Left colon (tissue), 2 donors: Measurements from ENCODE around the gene PPP1R13B. TPM values are rescaled to one million over a fixed set of nuclear protein-coding genes. Genes with fewer than 3 reads are reported as not detected.
A peak's percentile ranks its signal among the peaks of the same experiment; 100 is the strongest.
"Not testable (repeated sequence)": the region's sequence is repeated elsewhere in the genome, so short reads cannot be mapped to it uniquely, and the experiment has no call there.

ENCODE experiments used
- ATAC-seq: fragments of 200-7000 bp; cut with Tn5 transposase; one replicate; pipeline ENCODE4 v1.9.1; 2020; ENCODE audit warnings: mild to moderate bottlenecking, moderate library complexity
- DNase-seq, 2 donors: peaks; one replicate each; pipeline ENCODE4 v3.0.0-alpha.2; 2020
- intact Hi-C, 2 donors: fragments of 100-400 bp; cut with DNase I in 1 of 2; cut with micrococcal nuclease in 1 of 2; formaldehyde crosslinking; loops; one replicate each; pipeline versions ENCODE4 v1.11.2 to v1.14.0; 2022; cut with DNase I, micrococcal nuclease
- long read RNA-seq: library from polyadenylated mRNA; unstranded; transcript quantifications from one replicate; pipeline ENCODE4 v2.0.0, GENCODE V29; 2021
- total RNA-seq, 2 donors: library from RNA; stranded (reverse); fragmentation: NEBNext Ultra II Directional; extraction: Animal tissue kit (Norgen Biotek cat#: 25700); gene quantifications; one replicate each; pipeline ENCODE4 v1.2.1, GENCODE V29; 2021
- donor health status: DM: no; HTN: no; CAD: no.
- donor health status: DM: yes; HTN: yes; CAD: no.

The PPP1R13B gene, protein sequence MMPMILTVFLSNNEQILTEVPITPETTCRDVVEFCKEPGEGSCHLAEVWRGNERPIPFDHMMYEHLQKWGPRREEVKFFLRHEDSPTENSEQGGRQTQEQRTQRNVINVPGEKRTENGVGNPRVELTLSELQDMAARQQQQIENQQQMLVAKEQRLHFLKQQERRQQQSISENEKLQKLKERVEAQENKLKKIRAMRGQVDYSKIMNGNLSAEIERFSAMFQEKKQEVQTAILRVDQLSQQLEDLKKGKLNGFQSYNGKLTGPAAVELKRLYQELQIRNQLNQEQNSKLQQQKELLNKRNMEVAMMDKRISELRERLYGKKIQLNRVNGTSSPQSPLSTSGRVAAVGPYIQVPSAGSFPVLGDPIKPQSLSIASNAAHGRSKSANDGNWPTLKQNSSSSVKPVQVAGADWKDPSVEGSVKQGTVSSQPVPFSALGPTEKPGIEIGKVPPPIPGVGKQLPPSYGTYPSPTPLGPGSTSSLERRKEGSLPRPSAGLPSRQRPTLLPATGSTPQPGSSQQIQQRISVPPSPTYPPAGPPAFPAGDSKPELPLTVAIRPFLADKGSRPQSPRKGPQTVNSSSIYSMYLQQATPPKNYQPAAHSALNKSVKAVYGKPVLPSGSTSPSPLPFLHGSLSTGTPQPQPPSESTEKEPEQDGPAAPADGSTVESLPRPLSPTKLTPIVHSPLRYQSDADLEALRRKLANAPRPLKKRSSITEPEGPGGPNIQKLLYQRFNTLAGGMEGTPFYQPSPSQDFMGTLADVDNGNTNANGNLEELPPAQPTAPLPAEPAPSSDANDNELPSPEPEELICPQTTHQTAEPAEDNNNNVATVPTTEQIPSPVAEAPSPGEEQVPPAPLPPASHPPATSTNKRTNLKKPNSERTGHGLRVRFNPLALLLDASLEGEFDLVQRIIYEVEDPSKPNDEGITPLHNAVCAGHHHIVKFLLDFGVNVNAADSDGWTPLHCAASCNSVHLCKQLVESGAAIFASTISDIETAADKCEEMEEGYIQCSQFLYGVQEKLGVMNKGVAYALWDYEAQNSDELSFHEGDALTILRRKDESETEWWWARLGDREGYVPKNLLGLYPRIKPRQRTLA
- total RNA-seq: 10 to 100 TPM; 52.9 to 67.2 TPM
- long read RNA-seq, transcript PPP1R13B-213 (5 exons, 970 nt): major isoform, 5 of 11 reads
- long read RNA-seq, partial matches to known transcripts: 5 of 11 reads
- long read RNA-seq, other reads (novel, unspliced or antisense): 0 of 11 reads

DNA sequence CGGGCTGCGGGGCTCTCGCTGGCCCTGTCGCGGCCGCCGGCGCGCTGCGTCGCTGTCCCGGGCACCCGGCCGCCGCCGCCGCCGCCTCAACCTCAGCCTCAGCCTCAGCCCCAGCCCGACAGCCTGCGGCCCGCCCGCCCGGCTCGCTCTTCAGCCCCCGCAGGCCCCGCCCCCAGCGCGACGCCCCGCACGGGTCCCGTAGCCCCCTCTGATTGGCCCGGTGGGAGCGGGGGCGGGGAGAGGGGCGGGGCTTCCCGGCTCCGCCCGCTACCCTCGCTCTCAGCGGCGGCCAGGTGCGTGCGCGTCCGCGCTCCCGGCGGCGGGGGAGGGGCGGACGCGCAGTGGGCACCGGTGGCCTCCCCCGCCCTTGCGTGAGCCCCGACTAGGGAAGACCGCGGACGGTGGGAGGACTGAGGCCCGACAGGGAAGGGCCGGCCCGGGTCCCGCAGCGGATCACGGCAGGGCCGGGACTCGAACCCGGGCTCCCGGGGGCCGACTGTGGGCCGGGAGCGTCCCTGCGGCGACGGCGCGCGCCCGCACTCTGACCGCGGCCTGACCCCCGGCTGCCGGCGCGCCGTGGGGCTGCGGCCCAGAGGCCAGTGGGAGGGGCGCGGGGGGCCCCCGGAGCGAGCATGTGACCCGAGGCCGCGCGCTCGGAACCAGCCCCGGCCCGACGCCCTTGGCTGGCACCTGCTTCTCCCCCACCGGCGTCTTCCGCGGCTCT, at the start of gene PPP1R13B:
PPP1R13B (minus strand) TSS at position 125 of the 724 bp plus-strand sequence. CDS start 268 bp downstream, outside the sequence.
- ATAC-seq (peak; percentile 93), DNase-seq (peak; percentile 92 to 96)
- intact Hi-C loops: no loop called here

DNA sequence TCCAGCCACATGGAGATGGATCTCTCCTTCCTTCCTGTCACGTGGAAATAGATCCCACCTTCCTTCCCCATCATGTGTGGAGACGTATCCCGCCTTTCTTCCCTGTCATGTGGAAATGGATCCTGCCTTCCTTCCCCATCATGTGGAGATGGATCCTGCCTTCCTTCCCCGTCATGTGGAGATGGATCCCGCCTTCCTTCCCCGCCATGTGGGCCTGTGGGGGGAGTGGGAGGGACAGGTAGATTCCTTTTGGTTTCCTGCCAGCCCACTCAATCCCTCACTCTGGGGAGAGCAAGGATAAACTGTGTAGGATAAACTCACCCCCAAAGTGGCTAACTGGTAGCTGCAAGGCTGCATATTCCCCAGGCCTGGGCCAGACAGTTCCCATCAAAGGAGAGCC, 49.2 kb upstream of the PPP1R13B start:
- intact Hi-C loops: no loop called here
- ATAC-seq: no peak

DNA sequence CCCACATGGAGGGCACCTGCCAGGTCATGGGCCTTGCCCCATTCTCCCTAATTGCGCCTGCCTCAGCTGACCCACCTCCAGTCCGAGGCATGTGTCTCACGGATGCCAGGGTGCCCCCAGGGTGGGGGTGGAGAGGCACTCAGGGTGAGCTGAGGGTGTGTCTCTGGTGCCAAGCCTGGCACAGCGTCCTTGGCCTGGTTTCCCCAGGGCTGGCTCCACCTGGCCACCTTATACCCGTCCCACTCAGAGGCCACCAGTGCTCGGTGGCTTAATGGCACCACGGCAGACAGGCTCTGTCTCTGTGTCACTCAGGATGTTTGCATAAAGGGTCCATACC, 47.3 kb upstream of the PPP1R13B start:
- DNase-seq (no peak), ATAC-seq (peak; percentile 27)
- intact Hi-C loops: no loop called here

More for the DNA sequence above, 49.2 kb upstream of the PPP1R13B start:
- no peak for DNase-seq

DNA sequence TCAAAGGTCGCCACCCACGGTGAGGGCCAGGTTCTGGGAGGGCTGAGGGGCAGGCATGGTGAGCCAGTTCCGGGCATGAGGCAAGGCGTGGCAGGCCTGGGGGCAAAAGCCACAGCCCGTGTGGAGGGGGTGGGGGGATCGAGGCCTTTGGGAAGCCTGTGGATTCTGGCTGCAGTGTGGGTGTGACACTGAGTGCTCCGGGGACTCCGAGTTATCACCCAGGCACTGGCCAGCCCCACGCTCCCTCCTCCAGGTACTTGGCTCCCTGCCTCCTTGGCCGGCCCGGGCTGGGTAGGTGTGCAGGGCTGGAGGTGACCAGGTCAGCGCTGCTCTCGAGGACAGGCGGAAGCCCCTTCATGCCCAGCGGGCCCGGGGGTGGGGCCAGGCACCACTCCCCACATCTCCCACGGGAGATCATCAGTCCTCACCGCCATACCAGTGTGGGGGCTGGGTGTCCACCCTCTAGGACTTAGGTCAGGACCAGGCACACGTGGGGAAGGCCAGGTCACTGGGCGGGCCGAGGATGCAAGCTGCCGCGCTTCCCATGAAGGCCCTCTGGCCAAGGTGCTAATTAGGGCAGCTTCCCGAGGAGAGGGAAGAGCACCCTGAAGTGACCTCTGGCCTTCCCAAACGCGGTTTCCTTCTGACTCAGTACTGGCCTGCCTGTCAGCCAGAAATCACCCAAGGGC, 46.8 kb upstream of the PPP1R13B start:
- DNase-seq: peak; percentile 55 to 58
- peak; percentile 34 for ATAC-seq
- intact Hi-C loops: no loop called here

DNA sequence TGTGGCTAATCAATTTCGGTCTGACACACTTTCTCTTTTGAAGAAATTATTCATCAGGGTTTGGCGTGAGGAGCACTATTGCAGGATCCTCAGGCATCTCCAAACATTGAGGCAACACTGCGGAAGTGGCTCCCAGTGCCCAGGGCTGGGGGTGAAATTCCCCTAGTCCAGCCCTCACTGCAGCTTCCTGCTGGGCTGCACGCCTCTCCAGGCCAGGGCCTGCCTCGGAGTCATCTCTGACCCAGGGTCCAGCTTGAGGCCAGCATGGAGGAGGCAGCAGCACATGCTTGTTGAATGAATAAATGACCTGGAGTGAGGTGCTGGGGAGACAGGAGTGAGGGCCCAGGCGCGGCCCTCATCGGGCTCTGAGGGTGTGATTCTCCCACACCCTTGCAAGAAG, 44.9 kb upstream of the PPP1R13B start:
- DNase-seq (no peak), ATAC-seq (no peak)
- intact Hi-C loops: no loop called here

DNA sequence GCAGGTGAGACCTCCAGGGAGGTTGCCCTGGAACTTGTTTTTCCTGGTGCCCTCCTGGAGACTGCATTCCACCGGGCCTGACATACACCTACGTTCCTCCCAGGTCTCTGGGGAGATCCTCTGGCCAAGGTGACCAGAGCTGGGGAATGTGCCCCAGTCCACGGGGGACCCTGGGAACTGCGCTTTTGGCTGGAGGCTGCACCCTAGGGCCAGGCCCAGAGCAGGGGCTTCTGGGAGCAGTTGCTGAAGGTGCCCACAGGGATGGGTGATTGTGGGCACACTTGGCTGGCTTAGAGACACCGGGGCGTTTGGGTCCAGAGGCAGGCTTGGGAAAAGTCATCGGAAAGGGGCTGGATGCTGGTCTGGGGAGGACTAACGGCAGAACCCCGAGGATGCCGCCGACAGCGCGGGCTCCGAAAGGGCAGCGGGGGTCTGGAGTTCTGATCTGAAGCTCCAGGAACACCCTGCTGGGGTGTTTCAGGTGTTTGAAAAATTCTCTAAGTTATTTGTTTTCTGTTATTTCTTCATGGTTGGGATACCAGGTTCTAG, 44.4 kb upstream of the PPP1R13B start:
- no peak for DNase-seq
- intact Hi-C loops: no loop called here
- ATAC-seq: no peak

DNA sequence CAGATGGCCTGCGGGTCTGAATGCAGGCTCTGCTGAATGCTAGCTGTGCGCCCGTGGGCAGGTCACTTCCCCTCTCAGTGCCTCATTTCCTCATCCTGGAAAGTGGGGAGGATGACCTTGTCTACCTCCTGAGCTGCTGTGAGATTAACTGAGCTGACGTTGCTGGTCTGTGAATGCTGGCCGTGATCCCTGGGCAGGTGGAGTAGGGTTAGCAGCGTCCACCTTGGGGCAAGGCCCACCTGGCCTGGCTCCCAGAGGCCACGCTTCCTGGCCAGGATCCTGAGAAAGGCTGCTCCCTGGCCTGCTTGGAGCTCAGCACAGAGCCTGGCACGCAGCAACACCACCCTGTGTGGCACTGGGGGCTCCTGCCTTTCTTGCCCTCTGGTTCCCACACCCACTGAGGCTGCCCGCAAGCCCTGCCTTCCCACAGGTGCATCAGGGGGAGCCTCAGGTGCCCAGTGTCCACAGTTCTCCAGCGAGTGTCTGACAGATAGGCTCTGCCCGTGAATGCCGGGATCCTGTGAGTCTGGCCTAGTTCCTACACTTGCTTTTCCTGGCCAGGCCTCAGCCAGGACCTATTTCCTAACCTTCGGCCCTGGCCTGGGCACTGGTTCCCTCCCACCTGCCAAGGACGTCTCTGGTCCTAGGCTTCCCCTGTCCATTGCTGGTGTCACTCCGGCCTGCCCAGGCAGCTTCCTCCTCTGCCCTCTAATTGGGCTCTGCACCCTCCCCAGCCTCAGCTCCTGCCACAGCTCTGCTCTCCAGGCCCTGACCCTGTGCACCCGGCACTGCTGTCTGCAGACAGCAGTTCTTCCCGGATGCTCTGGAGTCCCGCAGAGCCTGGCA, 43.7 kb upstream of the PPP1R13B start:
- intact Hi-C loops: no loop called here
- ATAC-seq (no peak), DNase-seq (no peak)

DNA sequence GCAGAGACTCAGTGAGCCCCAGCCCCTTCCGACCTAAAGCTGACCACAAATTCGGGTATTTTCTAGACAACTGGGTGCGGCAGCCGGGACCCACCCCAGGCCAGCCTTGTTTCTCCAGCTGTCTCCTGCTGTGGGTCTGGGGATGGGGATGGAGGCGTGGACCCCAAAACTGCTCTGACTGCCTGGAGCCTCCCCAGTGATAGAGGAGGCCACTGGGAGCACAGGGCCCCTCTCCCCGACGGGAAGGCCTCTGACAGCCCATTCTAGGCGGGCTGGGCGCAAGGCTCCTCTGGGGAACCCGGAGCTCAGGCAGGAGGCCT, 42.6 kb upstream of the PPP1R13B start:
- ATAC-seq (no peak), DNase-seq (no peak)
- intact Hi-C loops: no loop called here

DNA sequence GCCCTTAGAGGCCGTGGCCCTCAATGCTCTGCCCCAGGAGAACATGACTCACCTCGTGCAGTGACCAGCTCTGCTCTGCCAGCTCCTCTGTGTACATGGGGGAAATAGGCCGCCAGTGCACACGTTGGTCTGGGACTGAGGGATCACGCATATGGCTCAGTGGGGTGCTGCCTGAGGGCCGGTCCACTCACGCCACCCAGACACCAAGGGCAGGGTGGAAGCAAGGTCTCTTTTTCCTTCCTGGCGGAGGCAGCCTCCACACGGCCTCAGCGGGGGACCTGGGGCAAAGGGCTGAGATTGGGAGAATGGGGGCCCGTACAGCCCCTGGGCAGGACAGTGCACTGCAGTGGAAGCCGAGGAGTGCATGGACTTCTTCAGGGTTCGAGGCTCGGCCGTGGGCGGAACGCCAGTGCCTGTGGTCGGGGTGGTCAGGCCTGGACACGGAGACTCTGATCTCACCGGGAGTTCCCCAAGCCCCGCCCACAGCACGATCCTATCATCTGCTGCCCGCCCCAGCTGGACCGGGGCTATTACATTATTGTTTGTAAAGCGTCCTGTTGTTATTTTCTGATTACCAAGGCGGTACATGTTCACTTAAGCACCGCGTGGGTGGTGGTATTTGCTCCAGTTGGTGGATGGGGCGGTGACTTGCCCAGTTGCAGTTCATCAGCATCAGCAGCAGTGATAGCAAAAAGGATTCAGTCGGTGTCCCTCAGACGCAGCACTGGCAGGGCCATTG, 42.1 kb upstream of the PPP1R13B start:
- peak; percentile 83 to 86 for DNase-seq
- intact Hi-C loops: no loop called here
- ATAC-seq: peak; percentile 59

DNA sequence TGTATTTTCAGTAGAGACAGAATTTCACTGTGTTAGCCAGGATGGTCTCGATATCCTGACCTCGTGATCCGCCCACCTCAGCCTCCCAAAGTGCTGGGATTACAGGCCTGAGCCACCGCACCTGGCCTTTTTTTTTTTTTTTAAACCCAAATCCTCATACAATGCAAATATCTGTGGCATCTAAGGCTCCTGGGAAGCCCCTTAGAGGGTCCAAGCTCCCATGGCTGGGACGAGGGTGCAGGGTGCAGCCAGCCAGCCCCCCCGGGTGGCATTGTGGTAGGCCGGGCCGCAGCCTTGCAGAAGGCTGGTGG, 41.6 kb upstream of the PPP1R13B start:
- intact Hi-C loops, ATAC-seq, DNase-seq: not testable (repeated sequence)

DNA sequence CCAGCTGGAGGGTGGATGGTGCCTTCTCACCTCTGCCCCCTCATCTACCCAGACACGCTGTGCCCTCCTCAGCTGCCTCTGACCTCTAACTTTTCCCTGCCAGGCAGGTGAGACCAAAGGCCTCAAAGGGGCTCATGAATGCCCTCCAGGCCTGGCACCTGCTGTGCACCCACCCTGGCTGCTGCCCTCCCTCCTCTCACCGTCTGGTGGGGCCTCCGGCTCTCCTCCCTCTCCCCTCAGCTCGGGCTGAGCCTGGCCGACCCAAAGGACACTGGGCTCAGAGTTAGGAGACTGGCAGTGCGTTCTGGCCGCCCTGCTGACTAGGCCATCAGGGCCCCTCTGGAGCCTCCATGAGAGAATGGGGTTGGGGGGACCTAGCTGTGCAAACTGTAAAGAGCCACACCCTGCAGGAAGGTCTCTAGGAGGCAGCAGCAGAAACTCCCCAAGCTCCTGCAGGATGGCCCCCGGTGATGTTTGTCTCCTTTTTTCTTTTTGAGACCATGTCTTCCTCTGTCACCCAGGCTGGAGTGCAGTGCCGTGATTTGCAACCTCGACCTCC, 40.3 kb upstream of the PPP1R13B start:
- intact Hi-C loops: no loop called here
- DNase-seq: no peak
- ATAC-seq: no peak

DNA sequence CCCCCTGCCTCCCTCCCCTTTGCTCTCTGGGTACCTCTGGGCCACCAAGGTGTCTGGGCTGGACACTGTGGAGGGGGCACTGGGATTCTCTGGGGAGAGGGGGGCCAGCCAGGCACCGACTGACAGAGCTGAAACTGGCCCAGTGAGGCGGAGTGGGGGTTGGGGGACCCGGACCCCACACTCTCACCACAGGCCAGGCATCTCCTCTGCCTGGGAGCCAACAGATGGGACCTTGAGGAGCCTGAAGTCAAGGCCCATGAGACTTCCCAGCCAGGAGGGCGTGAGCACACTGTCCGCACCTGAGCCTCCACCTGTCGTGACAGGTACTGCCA, 39.8 kb upstream of the PPP1R13B start:
- intact Hi-C loops: no loop called here
- no peak for DNase-seq
- ATAC-seq: no peak

DNA sequence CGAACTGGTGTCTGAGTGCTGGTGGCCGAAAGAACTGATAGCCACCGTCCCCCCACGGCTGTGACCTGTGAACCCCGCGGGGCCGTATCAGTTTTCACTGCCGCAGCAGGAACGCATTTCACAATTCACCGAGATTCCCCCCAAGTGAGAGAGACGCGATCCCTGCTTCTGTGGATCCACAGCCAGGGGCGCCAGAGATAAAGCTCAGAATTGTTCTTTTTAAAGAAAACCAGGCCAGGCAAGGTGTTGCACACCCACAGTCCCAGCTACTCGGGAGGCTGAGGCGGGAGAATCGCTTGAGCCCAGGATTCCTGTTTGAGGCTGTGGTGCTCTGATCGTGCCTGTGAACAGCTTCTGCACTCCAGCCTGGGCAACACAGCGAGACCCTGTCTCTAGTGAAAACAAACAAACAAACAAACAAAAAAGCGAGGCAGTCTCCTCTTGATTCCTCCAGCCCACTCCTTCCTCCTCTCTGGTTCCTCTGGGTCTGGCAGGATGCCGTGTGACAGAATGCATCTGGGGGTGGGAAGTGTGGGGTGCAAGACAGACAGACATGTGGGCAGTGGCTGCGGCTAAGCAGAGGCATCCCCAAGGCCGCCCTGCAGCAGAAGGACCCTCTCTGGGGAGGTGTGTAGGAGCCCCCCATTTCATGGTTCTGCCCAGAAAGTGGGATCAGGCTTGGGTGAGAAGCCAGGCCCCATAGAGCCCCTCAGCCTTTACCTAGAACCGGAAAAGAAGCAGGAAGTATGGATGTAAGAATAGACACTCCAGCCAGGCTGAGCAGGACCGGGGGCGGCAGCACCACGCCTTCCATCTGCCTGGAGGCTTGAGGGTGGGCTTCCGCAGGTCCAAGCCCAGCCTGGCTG, 39.2 kb upstream of the PPP1R13B start:
- intact Hi-C loops: no loop called here
- no peak for DNase-seq
- ATAC-seq: no peak

DNA sequence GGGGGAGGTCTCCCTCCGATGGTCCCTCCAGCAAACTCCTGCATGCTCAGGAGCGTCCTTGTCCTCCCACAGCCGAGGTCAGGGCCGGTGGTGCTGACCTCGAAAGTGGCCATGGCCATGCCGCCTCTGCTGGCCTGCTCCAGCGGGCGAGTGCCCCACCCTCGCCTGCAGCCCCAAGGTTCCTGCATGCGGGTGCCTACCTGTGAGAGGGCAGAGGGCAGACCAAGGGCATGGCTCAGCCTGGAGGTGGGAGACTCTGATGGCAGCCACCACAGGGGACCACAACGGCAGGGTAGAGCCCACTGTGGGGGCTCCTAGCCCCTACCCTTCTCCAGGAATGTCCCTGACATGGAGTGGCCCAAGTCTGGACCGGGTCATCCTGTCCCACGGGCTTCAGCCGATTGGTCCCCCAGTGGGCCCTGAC, 38.1 kb upstream of the PPP1R13B start:
- ATAC-seq (no peak), DNase-seq (no peak)
- intact Hi-C loops: no loop called here

DNA sequence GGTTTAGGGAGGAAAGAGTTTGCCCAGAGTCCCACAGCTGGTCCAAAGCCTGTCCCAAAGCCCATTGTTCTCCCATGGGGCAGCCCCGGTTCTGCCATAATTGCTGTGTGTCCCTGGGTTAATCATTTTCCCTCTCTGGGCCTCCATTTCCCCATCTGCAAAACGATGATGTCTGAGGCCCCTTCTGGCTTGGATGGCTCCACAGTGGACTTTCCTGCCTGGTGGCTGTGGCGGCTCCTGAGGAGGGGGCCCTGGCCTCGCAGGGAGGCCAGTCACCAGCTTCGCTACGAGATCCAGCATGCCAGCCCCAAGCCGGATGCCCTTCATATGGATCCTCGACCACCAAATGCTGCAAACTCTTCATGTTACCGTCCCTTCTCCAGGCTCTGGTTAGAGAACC, 37.5 kb upstream of the PPP1R13B start:
- DNase-seq: no peak
- intact Hi-C loops: no loop called here
- no peak for ATAC-seq

DNA sequence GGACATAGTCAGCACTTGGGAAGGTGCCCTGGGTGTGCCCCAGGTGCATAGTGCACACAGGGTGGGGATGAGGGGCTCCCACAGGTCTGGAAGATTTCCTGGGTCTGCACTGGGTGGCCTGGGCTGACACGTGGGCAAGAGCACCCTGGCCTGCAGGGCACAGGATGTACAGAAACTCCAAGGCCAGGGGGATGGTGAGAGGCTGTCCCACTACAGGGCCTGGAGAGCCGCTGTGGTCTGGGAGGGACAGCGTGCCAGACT, 35.8 kb upstream of the PPP1R13B start:
- ATAC-seq (peak; percentile 7), DNase-seq (peak in 1 of 2 donors; percentile 34)
- intact Hi-C loops: no loop called here
